Measurements from ENCODE around the gene C10orf95.

DNA sequence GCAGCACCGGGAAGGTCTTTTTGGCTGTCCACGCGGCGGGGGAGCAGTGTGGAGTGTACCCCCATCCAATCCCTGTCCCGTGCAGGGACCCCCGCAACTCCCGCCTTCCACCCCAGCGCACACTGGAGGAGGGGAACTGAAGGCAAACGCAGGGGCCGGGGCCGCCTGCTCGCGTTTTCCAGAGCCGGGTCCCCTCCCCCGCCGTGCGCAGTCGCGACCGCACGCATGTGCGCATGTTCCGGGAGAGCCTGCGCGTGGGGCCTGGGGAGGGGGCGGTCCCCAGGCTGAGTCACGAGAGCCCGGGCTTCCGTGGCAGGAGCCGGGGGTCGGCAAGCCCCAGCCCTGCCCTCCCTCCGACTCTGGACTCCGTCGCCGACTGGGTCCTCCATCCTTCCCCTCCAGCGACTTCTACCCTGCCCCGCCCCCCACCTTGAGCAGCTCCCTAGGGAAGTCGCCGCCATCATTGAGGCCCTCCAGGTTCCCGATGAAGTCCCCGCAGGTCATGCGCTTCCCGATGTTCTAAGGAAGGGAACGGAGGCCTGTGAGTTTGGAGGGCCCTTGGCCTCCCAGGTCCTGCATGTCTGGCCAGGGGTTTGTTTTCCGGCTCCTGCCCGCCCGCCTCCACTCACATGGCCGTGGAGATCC lies 40.8 kb downstream of the C10orf95 start:
- TF ChIP-seq, protein P1, sequence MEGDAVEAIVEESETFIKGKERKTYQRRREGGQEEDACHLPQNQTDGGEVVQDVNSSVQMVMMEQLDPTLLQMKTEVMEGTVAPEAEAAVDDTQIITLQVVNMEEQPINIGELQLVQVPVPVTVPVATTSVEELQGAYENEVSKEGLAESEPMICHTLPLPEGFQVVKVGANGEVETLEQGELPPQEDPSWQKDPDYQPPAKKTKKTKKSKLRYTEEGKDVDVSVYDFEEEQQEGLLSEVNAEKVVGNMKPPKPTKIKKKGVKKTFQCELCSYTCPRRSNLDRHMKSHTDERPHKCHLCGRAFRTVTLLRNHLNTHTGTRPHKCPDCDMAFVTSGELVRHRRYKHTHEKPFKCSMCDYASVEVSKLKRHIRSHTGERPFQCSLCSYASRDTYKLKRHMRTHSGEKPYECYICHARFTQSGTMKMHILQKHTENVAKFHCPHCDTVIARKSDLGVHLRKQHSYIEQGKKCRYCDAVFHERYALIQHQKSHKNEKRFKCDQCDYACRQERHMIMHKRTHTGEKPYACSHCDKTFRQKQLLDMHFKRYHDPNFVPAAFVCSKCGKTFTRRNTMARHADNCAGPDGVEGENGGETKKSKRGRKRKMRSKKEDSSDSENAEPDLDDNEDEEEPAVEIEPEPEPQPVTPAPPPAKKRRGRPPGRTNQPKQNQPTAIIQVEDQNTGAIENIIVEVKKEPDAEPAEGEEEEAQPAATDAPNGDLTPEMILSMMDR (CRISPR knock-in tag; IDR thresholded peaks at IDR 0.05): no peak
- TF ChIP-seq ARNT (IDR thresholded peaks at IDR 0.05): no peak
- TF ChIP-seq EZH2 (conservative IDR thresholded peaks at IDR 0.05; ENCODE audit: low read depth, low read length): no peak
- no peak for TF ChIP-seq FOXA1 (IDR thresholded peaks at IDR 0.05)
- TF ChIP-seq FOXA1 (CRISPR knock-in tag; IDR thresholded peaks at IDR 0.05): no peak
- TF ChIP-seq, protein P2, sequence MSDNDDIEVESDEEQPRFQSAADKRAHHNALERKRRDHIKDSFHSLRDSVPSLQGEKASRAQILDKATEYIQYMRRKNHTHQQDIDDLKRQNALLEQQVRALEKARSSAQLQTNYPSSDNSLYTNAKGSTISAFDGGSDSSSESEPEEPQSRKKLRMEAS (IDR thresholded peaks at IDR 0.05): no peak
- no peak for TF ChIP-seq ZNF878 (CRISPR knock-in tag; IDR thresholded peaks at IDR 0.05)
- TF ChIP-seq, protein P3, sequence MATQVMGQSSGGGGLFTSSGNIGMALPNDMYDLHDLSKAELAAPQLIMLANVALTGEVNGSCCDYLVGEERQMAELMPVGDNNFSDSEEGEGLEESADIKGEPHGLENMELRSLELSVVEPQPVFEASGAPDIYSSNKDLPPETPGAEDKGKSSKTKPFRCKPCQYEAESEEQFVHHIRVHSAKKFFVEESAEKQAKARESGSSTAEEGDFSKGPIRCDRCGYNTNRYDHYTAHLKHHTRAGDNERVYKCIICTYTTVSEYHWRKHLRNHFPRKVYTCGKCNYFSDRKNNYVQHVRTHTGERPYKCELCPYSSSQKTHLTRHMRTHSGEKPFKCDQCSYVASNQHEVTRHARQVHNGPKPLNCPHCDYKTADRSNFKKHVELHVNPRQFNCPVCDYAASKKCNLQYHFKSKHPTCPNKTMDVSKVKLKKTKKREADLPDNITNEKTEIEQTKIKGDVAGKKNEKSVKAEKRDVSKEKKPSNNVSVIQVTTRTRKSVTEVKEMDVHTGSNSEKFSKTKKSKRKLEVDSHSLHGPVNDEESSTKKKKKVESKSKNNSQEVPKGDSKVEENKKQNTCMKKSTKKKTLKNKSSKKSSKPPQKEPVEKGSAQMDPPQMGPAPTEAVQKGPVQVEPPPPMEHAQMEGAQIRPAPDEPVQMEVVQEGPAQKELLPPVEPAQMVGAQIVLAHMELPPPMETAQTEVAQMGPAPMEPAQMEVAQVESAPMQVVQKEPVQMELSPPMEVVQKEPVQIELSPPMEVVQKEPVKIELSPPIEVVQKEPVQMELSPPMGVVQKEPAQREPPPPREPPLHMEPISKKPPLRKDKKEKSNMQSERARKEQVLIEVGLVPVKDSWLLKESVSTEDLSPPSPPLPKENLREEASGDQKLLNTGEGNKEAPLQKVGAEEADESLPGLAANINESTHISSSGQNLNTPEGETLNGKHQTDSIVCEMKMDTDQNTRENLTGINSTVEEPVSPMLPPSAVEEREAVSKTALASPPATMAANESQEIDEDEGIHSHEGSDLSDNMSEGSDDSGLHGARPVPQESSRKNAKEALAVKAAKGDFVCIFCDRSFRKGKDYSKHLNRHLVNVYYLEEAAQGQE (IDR thresholded peaks at IDR 0.05; ENCODE audit: borderline replicate concordance in 1 of 2, low read depth in 1 of 2, low read length in 2 of 2): no peak
- no peak for TF ChIP-seq U2AF2 (IDR thresholded peaks at IDR 0.05; ENCODE audit: low read depth, low read length)
- TF ChIP-seq ZNF562 (CRISPR knock-in tag; IDR thresholded peaks at IDR 0.05; ENCODE audit: borderline replicate concordance): no peak
